ENCODE results near the gene EDRF1. TPM values are rescaled to one million over a fixed set of nuclear protein-coding genes. Genes with fewer than 3 reads are reported as not detected.

Gene EDRF1
- total RNA-seq, 1 donor from 2014 or later: 47.4 TPM

DNA sequence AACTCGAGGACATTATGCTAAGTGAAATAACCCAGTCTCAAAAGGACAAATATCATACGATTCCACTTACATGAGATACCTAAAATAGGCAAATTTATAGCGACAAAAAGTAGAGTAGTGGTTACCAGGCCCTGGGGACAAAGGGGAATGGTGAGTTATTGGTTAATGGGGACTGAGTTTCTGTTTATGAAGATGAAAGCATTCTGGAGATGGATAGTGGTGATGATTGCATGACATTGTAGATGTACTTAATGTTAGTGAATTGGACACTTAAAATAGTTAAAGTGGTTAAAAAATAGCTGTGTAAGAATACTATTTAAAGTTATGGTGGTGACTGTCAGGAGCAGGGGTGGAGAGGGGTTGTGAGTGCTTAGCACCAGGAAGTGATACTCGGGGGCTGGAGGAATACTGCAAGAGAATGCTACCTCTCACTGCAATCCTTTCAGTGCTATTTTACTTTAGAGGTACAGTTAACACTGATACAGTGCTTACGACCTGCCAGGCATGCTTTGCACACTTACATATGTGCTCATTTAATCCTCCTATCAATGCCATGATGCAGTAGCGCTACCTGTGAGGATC, 19.9 kb upstream of the EDRF1 start:
- Mint-ChIP-seq H3K27me3 (no peaks in the 10 kb centered on the region), H3K4me1 (ENCODE audit: low read depth) (no peaks in the 10 kb centered on the region), H3K27ac (no peak overlapping the region), H3K36me3 (ENCODE audit: insufficient read depth) (no peaks in the 10 kb centered on the region), H3K4me3 (ENCODE audit: low read depth) (no peak overlapping the region), H3K9me3 (ENCODE audit: low read depth) (no peaks in the 10 kb centered on the region)
- TF ChIP-seq, protein P1, sequence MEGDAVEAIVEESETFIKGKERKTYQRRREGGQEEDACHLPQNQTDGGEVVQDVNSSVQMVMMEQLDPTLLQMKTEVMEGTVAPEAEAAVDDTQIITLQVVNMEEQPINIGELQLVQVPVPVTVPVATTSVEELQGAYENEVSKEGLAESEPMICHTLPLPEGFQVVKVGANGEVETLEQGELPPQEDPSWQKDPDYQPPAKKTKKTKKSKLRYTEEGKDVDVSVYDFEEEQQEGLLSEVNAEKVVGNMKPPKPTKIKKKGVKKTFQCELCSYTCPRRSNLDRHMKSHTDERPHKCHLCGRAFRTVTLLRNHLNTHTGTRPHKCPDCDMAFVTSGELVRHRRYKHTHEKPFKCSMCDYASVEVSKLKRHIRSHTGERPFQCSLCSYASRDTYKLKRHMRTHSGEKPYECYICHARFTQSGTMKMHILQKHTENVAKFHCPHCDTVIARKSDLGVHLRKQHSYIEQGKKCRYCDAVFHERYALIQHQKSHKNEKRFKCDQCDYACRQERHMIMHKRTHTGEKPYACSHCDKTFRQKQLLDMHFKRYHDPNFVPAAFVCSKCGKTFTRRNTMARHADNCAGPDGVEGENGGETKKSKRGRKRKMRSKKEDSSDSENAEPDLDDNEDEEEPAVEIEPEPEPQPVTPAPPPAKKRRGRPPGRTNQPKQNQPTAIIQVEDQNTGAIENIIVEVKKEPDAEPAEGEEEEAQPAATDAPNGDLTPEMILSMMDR (IDR thresholded peaks at IDR 0.05; ENCODE audit: unreplicated experiment): no peak
- DNase-seq (ENCODE audit: low spot score, unreplicated experiment): no peak

DNA sequence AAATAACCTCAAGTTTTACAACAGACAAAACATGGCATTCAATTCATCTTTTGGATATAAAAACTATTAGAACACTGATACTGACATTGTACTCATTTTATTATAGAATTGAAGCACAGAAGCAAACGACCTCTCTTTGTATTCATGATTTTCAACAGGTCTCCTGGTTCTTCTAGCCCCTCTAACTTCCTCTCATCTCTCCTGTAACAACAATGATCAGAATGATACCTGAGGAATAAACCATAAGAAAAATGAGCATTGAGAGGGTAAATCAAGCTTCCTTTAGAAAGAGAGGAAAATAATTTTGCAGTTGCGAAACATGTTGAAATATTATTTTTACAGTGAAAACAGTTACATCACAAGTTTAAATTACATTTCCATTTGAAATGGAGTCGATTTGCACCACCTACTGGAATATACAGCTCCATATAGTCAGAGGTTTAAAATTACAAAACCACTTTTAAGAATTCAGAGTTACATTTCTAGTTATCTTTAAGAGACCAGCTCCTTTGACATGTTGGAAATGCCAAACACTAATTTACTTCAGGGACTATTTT, 19.1 kb upstream of the EDRF1 start:
- no peaks in the 10 kb centered on the region for H3K27me3 Mint-ChIP-seq
- no peak overlapping the region for H3K4me3 Mint-ChIP-seq (ENCODE audit: low read depth)
- DNase-seq (ENCODE audit: low spot score, unreplicated experiment): no peak
- TF ChIP-seq, protein P1 (IDR thresholded peaks at IDR 0.05; ENCODE audit: unreplicated experiment): no peak
- H3K4me1 Mint-ChIP-seq (ENCODE audit: low read depth): no peaks in the 10 kb centered on the region
- H3K9me3 Mint-ChIP-seq (ENCODE audit: low read depth): no peaks in the 10 kb centered on the region
- H3K27ac Mint-ChIP-seq: no peak overlapping the region
- H3K36me3 Mint-ChIP-seq (ENCODE audit: insufficient read depth): no peaks in the 10 kb centered on the region

DNA sequence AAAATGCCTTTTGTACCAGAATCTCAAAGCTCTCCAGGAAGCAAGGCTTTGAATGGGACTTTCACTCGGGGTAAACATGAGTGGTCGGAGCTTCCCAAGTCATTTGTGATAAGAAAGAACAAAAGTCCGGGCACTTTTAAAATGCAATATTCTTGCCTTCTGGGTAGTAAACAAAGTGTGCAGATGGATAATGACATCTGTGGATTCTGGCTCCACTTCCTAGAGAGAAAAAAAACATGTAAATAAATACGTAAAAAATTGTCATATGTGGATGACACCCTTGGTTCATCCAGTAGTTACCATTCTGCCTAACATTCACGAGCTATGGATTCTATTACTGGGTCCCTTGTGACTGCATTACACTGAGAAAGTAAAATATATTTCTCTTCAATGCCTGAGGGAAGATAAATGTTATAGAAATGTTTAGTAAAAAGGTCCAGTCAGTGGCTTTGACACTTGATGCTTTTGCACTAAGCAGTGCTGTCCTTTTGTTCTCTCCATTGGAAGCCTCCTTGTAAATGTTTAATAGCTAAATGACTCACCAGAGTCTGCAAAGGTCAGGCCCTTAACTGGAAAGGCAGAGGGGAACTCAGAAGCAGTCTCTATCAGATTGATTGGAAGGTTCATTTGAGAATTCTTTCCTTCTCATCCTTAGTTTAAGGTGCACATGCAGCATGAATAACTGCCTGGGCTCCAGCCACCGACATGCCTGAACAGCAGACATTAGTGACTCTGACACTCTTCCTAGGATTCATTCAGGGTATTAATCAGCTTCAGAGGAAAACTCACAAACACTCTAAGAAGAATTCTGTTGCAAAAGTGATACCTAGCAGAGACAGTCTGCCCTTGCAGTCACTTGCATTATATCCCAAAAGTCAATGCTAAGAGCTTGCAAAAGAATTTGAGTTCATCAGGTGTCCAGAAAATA, 11.7 kb upstream of the EDRF1 start:
- DNase-seq (ENCODE audit: low spot score, unreplicated experiment): no peak
- Mint-ChIP-seq H3K27me3 (no peaks in the 10 kb centered on the region), H3K36me3 (ENCODE audit: insufficient read depth) (no peaks in the 10 kb centered on the region), H3K4me3 (ENCODE audit: low read depth) (no peak overlapping the region), H3K27ac (peak overlapping the region; percentile 16), H3K4me1 (ENCODE audit: low read depth) (peaks cover 27% of the 10 kb centered on the region), H3K9me3 (ENCODE audit: low read depth) (no peaks in the 10 kb centered on the region)
- TF ChIP-seq, protein P1 (IDR thresholded peaks at IDR 0.05; ENCODE audit: unreplicated experiment): no peak

DNA sequence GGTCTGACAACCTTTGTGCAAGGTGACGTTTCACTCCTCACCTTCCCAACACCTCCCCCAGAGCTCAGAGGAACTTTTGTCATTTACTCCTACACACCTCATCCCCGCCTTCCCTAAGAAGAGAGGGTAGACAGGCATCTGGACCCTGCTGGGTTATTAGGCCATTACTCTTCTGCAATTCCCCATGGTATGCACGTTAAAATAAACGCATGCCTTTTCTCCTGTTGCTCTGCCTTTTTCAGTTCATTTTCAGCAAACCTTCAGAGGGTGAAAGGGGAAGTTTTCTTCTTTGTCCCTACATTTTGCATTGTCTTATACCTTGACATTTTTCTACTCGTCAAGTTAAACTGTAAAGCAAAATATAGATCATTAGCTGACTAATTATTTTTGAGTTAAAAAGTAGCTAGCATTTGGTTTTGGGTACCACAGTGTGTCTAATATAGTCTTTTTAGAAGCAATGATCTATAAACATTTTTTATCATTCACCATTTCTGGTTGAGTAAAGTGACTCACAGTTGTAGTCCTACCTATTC, 10.5 kb upstream of the EDRF1 start:
- DNase-seq (ENCODE audit: low spot score, unreplicated experiment): no peak
- H3K27me3 Mint-ChIP-seq: no peaks in the 10 kb centered on the region
- H3K4me3 Mint-ChIP-seq (ENCODE audit: low read depth): no peak overlapping the region
- H3K9me3 Mint-ChIP-seq (ENCODE audit: low read depth): no peaks in the 10 kb centered on the region
- no peak overlapping the region for H3K27ac Mint-ChIP-seq
- TF ChIP-seq, protein P1 (IDR thresholded peaks at IDR 0.05; ENCODE audit: unreplicated experiment): no peak
- peaks cover 27% of the 10 kb centered on the region for H3K4me1 Mint-ChIP-seq (ENCODE audit: low read depth)
- no peaks in the 10 kb centered on the region for H3K36me3 Mint-ChIP-seq (ENCODE audit: insufficient read depth)
